IMR-90 (cell line): ENCODE data around the gene ITPRID1. TPM values are rescaled to one million over a fixed set of nuclear protein-coding genes. Genes with fewer than 3 reads are reported as not detected.

Experiments used
- ATAC-seq: fragments of 200-7000 bp; cut with Tn5 transposase; 2 replicates; pipeline ENCODE4 v1.9.1; 2020; ENCODE audit warnings: low read depth, mild to moderate bottlenecking, moderate library complexity
- BruUV-seq: library from RNA; stranded (reverse); fragments of 400-500 nt; replicated peaks from 2 replicates; lab custom pipeline; 2021; lab: Mats Ljungman, UMichigan
- CTCF ChIA-PET: fragments of 300-600 bp; formaldehyde crosslinking; extraction: SDS; loops from one replicate; lab custom pipeline; 2021; ENCODE audit warnings: antibody characterized with exemption; lab: Yijun Ruan, JAX
- POLR2A ChIA-PET: fragments of 300-600 bp; sonication (Branson Sonifier 250); formaldehyde crosslinking; loops from one replicate; lab custom pipeline; 2022; ENCODE audit warnings: antibody characterized with exemption; ENCODE audit not compliant: unreplicated experiment; lab: Charles Lee
- DNase-seq: peaks from one replicate; pipeline ENCODE4 v3.0.0; 2013
- H2AFZ ChIP-seq: replicated peaks from 2 replicates; pipeline ENCODE3; 2013; ENCODE audit warnings: low read length, mild to moderate bottlenecking; ENCODE audit not compliant: poor library complexity
- H2AK5ac ChIP-seq: 2 replicates; pipeline ENCODE4 v1.6.1; 2013; ENCODE audit warnings: low read depth, low read length, inconsistent platforms
- H2AK9ac ChIP-seq: replicated peaks from 2 replicates; pipeline ENCODE3; 2013; ENCODE audit warnings: mild to moderate bottlenecking, low read depth, low read length, moderate library complexity; ENCODE audit not compliant: poor library complexity
- H2BK120ac ChIP-seq: 2 replicates; pipeline ENCODE4 v1.6.1; 2013; ENCODE audit warnings: low read depth, low read length, inconsistent platforms
- H2BK15ac ChIP-seq: 3 replicates; pipeline ENCODE4 v1.6.1; 2013; ENCODE audit warnings: low read depth, low read length, inconsistent platforms
- H2BK20ac ChIP-seq: 2 replicates; pipeline ENCODE4 v1.6.1; 2013; ENCODE audit warnings: low read depth, mild to moderate bottlenecking, inconsistent platforms, low read length, moderate library complexity
- H2BK5ac ChIP-seq: 2 replicates; pipeline ENCODE4 v1.6.1; 2013; ENCODE audit warnings: mild to moderate bottlenecking, low read depth, low read length, inconsistent platforms; ENCODE audit not compliant: poor library complexity, severe bottlenecking
- H3K14ac ChIP-seq: replicated peaks from 2 replicates; pipeline ENCODE4 v1.6.1; 2013; ENCODE audit warnings: low read depth, low read length, inconsistent platforms
- H3K18ac ChIP-seq: 2 replicates; pipeline ENCODE4 v1.6.1; 2013; ENCODE audit warnings: low read depth, low read length, control low read depth
- H3K23ac ChIP-seq: 2 replicates; pipeline ENCODE4 v1.6.1; 2013; ENCODE audit warnings: low read depth, low read length, inconsistent platforms
- H3K27ac ChIP-seq: 2 replicates; pipeline ENCODE4 v1.5.1; 2013; ENCODE audit warnings: mild to moderate bottlenecking, control low read depth, low read length; ENCODE audit not compliant: insufficient read depth
- H3K27me3 ChIP-seq: 2 replicates; pipeline ENCODE4 v1.6.1; 2013; ENCODE audit warnings: low read length; ENCODE audit not compliant: control insufficient read depth, insufficient read depth
- H3K36me3 ChIP-seq: 2 replicates; pipeline ENCODE4 v1.6.1; 2013; ENCODE audit warnings: low read length, mixed read lengths; ENCODE audit not compliant: control insufficient read depth, insufficient read depth
- H3K4ac ChIP-seq: 2 replicates; pipeline ENCODE4 v1.6.1; 2013; ENCODE audit warnings: low read depth, low read length, inconsistent platforms
- H3K4me1 ChIP-seq: 2 replicates; pipeline ENCODE4 v1.6.1; 2013; ENCODE audit warnings: low read length, mixed read lengths; ENCODE audit not compliant: control insufficient read depth, insufficient read depth
- H3K4me2 ChIP-seq: 2 replicates; pipeline ENCODE4 v1.6.1; 2013; ENCODE audit warnings: low read depth, mild to moderate bottlenecking, control low read depth, low read length, moderate library complexity
- H3K4me3 ChIP-seq: 2 replicates; pipeline ENCODE4 v1.5.1; 2013; ENCODE audit warnings: low read depth, mild to moderate bottlenecking, control low read depth, low read length, moderate library complexity; ENCODE audit not compliant: insufficient read depth
- H3K56ac ChIP-seq: 2 replicates; pipeline ENCODE4 v1.6.1; 2013; ENCODE audit warnings: low read length, inconsistent platforms; ENCODE audit not compliant: insufficient read depth; ENCODE audit errors: extremely low read depth
- H3K79me1 ChIP-seq, 2 experiments: 2 replicates each; pipeline ENCODE4 v1.6.1; 2013; ENCODE audit warnings: low read length in 2 of 2, inconsistent platforms in 1 of 2, low read depth in 1 of 2
- H3K9ac ChIP-seq: 2 replicates; pipeline ENCODE4 v1.6.1; 2013; ENCODE audit warnings: low read depth, low read length, control low read depth
- H3K9me1 ChIP-seq: 2 replicates; pipeline ENCODE4 v1.6.1; 2013; ENCODE audit warnings: low read length, inconsistent platforms; ENCODE audit not compliant: insufficient read depth
- H3K9me3 ChIP-seq: 2 replicates; pipeline ENCODE4 v1.6.1; 2013; ENCODE audit warnings: low read length; ENCODE audit not compliant: control insufficient read depth, insufficient read depth
- H4K20me1 ChIP-seq: 2 replicates; pipeline ENCODE4 v1.6.1; 2013; ENCODE audit warnings: low read length, inconsistent platforms; ENCODE audit not compliant: insufficient read depth
- H4K5ac ChIP-seq: 2 replicates; pipeline ENCODE4 v1.6.1; 2013; ENCODE audit warnings: mild to moderate bottlenecking, low read depth, low read length, control low read depth
- H4K8ac ChIP-seq, 2 experiments: 2 replicates each; pipeline ENCODE4 v1.6.1; 2013; ENCODE audit warnings: low read depth in 2 of 2, low read length in 2 of 2, control low read depth in 1 of 2, inconsistent platforms in 1 of 2
- H4K91ac ChIP-seq: 2 replicates; pipeline ENCODE4 v1.6.1; 2013; ENCODE audit warnings: low read depth, low read length, inconsistent platforms; ENCODE audit not compliant: insufficient read depth
- BHLHE40 ChIP-seq: fragments of 150-350 bp; IDR thresholded peaks from 2 replicates; pipeline ENCODE4 v1.6.1; 2016; ENCODE audit warnings: mild to moderate bottlenecking, low read depth, low read length
- CEBPB ChIP-seq: IDR thresholded peaks from 2 replicates; pipeline ENCODE4 v1.6.1; 2012; ENCODE audit warnings: low read depth, low read length, improper control_type of control experiment
- ELK1 ChIP-seq: fragments of 150-350 bp; IDR thresholded peaks from 2 replicates; pipeline ENCODE4 v1.6.1; 2016; ENCODE audit warnings: low read depth, mild to moderate bottlenecking, low read length, moderate library complexity, borderline replicate concordance
- FOS ChIP-seq: fragments of 150-350 bp; IDR thresholded peaks from 2 replicates; pipeline ENCODE4 v1.6.1; 2016; ENCODE audit warnings: low read depth, low read length
- MAZ ChIP-seq: IDR thresholded peaks from 2 replicates; pipeline ENCODE4 v1.6.1; 2012; ENCODE audit warnings: low read depth, mild to moderate bottlenecking, low read length, improper control_type of control experiment, moderate library complexity, borderline replicate concordance
- MXI1 ChIP-seq: IDR thresholded peaks from 2 replicates; pipeline ENCODE4 v1.6.1; 2012; ENCODE audit warnings: low read depth, mild to moderate bottlenecking, low read length, moderate library complexity, borderline replicate concordance
- NFE2L2 ChIP-seq: fragments of 150-350 bp; IDR thresholded peaks from 2 replicates; pipeline ENCODE4 v1.6.1; 2016; ENCODE audit warnings: low read depth, mild to moderate bottlenecking, low read length
- POLR2A ChIP-seq: IDR thresholded peaks from 2 replicates; pipeline ENCODE4 v1.6.1; 2012; ENCODE audit warnings: mild to moderate bottlenecking, low read depth, low read length
- RAD21 ChIP-seq: IDR thresholded peaks from 2 replicates; pipeline ENCODE4 v1.6.1; 2012; ENCODE audit warnings: low read length, improper control_type of control experiment
- RFX5 ChIP-seq: IDR thresholded peaks from 2 replicates; pipeline ENCODE4 v1.8.0; 2012; ENCODE audit warnings: low read depth, mild to moderate bottlenecking, low read length, moderate library complexity
- USF2 ChIP-seq: fragments of 150-350 bp; IDR thresholded peaks from 2 replicates; pipeline ENCODE4 v1.6.1; 2017; ENCODE audit warnings: mild to moderate bottlenecking, antibody characterized with exemption, low read length, low read depth
- WGBS, 2 experiments: methylation state at CpG; one replicate each; pipeline versions ENCODE4 v1.1.5 to v1.1.7; 2013; ENCODE audit warnings: missing lambda C conversion rate in 2 of 2; ENCODE audit not compliant: insufficient read length in 1 of 2; ENCODE audit errors: extremely low coverage in 2 of 2; 5-methylcytosine and 5-hydroxymethylcytosine counted together
- dilution Hi-C: fragments of 300-500 bp; cut with HindIII; formaldehyde crosslinking; loops from one replicate; pipeline ENCODE4 v1.14.3; 2018; ENCODE audit warnings: low sequenced_read_pairs; ENCODE audit not compliant: unreplicated experiment
- in situ Hi-C: fragments of 300-500 bp; cut with MboI; formaldehyde crosslinking; loops from 3 replicates; pipeline ENCODE4 v1.14.3; 2019; ENCODE audit warnings: low sequenced_read_pairs, inconsistent platforms, mixed read lengths
- intact Hi-C: fragments of 100-400 bp; cut with micrococcal nuclease; formaldehyde crosslinking; loops from 2 replicates; pipeline ENCODE4 v1.10.0; 2022
- polyA plus RNA-seq, 3 experiments: library from polyadenylated mRNA; depleted of rRNA; stranded (reverse); fragments of >200 nt; gene quantifications; 2 replicates each; pipeline ENCODE4 v1.2.3, GENCODE V29; 2012; ENCODE audit warnings: low replicate concordance in 1 of 3
- total RNA-seq: library from RNA; depleted of rRNA; stranded (reverse); fragments of >200 nt; gene quantifications from 2 replicates; pipeline ENCODE4 v1.2.3, GENCODE V29; 2012

The ITPRID1 gene
- total and polyA plus RNA-seq, 2 of the 4 experiments (the other 2 are of a cell fraction), result not detected

- Histone ChIP-seq H2BK5ac (no peak overlapping the region), H3K4me3 (no peak overlapping the region), H3K36me3 (no peaks in the 10 kb centered on the region), H3K18ac (no peak overlapping the region), H3K23ac (no peak overlapping the region), H2AK9ac (no peak overlapping the region), H3K14ac (no peak overlapping the region), H3K4ac (no peak overlapping the region), H3K4me2 (no peak overlapping the region), H3K56ac (no peak overlapping the region), H2AFZ (no peak overlapping the region), H2AK5ac (no peak overlapping the region), H3K4me1 (no peaks in the 10 kb centered on the region), H2BK120ac (no peak overlapping the region), H3K79me1 (no peaks in the 10 kb centered on the region), H3K27me3 (no peaks in the 10 kb centered on the region; the same call in 1 of the 2 replicates), H4K5ac (no peak overlapping the region), H4K20me1 (no peaks in the 10 kb centered on the region), H2BK20ac (no peak overlapping the region), H4K8ac (no peak overlapping the region), H3K9me1 (no peaks in the 10 kb centered on the region), H2BK15ac (no peak overlapping the region), H3K9ac (no peak overlapping the region), H4K91ac (no peak overlapping the region), H3K27ac (no peak overlapping the region), H3K9me3 (no peaks in the 10 kb centered on the region)
- ATAC-seq (no peak), DNase-seq (no peak)
- dilution Hi-C loops (no loop called here), in situ Hi-C loops (no loop called here), intact Hi-C loops (no loop called here)
- 67% methylated on average over 1 of the region's 2 CpGs; no CpG with 5 or more reads in 1 of the 2 experiments for WGBS, 2 experiments
- POLR2A ChIA-PET, result no interaction called here
- no peak for TF ChIP-seq RAD21
- no peak for TF ChIP-seq ELK1
- TF ChIP-seq POLR2A, result no peak
- no peak for TF ChIP-seq USF2
- no peak for TF ChIP-seq MXI1
- no peak for TF ChIP-seq MAZ
- no peak for TF ChIP-seq RFX5
- TF ChIP-seq FOS, result no peak
- TF ChIP-seq CEBPB, result no peak
- no peak for TF ChIP-seq NFE2L2
- no peak for TF ChIP-seq BHLHE40
- CTCF ChIA-PET, result no interaction called here
- BruUV-seq, result no TSS peak
These were observed 177.0 kb downstream of the ITPRID1 start for GRCh38 chr7:31690935-31691334.
